Stimulated activated CD4-positive, alpha-beta T cell treated with anti-CD3 and anti-CD28 coated beads, Interleukin-1b, Interleukin-23, amount 100 ng/mL, for 1 hour (primary cell): Measurements from ENCODE around the gene NAA11.

Source experiments
- DNase-seq, 2 donors: peaks; one replicate each; pipeline ENCODE4 v3.0.0-alpha.2; 2020; ENCODE audit warnings: low read depth in 2 of 2

The NAA11 gene

GRCh38 chr4:79325864-79326328 lies at the start of gene NAA11:
TSS of gene NAA11 (minus strand) at chr4:79326061. CDS start at chr4:79325877, 184 bp downstream.
- DNase-seq: no peak

DNA sequence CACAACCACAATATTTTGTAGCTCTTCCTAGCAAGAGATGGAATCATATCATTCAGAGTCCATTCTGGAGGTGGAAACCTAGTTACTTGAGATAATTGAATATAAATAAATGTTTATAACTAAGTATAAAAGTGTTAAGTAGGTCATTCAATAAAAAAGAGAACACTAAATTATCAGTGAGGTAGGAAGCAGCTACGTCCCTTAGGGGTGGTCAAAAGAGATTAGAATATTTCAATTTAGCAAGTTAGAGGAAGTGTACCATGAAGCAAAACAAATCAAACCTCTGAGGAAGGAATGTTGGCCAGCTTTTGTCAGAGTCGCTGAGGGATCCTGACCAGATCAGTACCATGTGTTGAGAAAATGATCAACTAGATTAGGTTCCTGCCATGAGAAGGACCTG lies 44.2 kb upstream of the NAA11 start:
- no peak for DNase-seq

DNA sequence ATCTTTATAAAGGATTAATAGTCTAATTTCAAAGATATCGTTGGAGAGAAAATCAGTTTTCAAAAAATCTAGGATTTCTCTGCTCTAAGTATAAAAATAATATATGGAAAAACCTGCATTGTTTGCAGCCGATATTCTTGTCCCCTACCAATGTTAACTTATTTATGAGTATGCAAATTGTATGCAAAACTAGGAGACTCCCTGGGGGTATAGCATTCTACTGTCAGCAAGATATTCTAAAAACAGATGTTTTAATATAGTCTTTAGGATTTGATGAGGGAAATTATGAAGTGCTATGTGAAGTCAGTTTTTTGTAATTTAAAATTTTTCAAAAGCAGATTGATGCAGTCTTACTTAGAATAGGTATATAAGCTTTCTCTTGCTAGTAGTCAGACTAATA lies 41.2 kb upstream of the NAA11 start:
- no peak for DNase-seq

- DNase-seq: no peak
Measured at GRCh38 chr4:79366422-79366821, 40.6 kb upstream of the NAA11 start.

GRCh38 chr4:79364061-79364460 lies 38.2 kb upstream of the NAA11 start:
- no peak for DNase-seq

DNA sequence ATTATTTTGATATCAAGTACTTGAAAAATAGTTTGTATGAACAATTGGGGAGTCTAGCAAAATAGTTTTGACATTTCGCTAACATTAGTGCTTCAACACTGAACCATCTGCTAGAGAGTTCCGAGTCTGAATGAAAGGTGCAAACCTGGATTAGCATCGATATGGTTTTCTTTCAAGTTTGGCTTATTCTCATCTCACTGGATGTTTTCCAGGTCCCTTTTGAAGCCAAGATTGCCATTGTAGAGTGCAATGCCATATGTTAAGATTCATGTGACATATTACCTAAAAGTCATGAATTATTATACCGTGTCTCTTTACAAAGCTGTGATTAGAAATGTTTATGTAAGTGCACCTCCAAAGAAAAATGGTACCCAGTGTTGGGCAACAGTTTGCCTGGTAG lies 36.8 kb upstream of the NAA11 start:
- DNase-seq: no peak

- DNase-seq: no peak
Measured at GRCh38 chr4:79360006-79360405, 34.1 kb upstream of the NAA11 start.

DNA sequence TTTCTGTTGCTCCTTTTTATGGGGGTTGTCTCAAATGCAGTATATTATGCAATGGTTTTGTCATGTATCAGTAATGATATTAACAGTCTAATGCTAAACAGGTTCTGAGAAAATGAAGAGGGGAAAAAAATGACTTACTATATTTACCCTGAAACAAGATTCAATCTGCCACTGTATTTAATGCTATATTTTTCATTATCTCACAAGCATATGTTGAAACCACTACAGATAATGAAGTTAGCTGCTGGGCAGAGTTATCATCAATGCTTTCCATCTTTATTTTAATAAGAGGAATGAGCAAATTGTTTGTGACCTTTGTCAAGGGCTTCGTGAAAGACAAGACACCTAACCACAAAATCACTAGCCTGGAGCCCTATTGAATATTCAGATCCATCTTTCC lies 32.6 kb upstream of the NAA11 start:
- DNase-seq: no peak

GRCh38 chr4:79357365-79357764 lies 31.5 kb upstream of the NAA11 start:
- no peak for DNase-seq

- DNase-seq: no peak
Measured at GRCh38 chr4:79353075-79353474, 27.2 kb upstream of the NAA11 start.

DNA sequence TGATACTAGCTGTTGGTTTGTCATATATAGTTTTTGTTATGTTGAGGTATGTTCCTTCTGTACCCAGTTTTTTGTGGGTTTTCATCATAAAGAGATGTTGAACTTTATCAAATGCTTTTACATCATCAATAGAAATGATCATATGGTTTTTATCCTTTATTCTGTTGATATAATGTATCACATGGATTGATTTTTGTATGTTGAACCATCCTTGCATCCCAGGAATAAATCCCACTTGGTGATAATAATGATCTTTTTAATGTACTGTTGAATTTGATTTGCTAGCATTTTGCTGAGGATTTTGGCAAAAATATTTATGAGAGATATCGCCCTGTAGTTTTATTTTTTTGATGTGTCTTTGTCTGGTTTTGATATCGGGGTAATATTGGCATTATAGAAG lies 22.5 kb upstream of the NAA11 start:
- DNase-seq: no peak

DNA sequence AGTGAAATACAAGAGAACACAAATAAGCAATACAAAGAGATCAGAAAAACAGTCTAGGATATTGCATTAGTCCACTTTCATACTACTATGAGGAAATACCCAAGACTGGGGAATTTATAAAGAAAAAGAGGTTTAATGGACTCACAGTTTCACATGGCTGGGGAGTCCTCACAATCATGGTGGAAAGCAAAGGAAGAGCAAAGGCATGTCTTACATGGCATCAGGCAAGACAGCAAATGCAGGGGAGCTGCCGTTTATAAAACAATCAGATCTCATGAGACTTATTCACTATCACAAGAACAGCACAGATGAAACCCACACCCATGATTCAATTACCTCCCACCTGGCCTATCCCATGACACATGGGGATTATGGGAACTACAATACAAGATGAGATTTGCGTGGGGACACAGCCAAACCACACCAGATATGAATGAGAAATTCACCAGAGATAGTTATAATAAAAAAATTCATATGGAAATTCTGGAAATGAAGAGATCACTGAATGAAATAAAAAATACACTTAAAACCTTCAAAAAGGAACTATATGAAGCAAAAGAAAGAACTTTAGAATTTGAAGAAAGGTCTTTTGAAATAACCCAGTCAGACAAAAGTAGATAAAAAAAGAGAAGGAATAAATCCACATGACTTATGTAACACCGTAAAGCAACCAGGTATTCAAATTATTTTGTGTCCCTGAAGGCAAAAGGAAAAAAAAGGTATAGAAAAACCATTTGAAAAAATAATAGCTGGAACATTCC lies 16.2 kb upstream of the NAA11 start:
- DNase-seq: no peak

- no peak for DNase-seq
Measured at GRCh38 chr4:79340568-79340967, 14.7 kb upstream of the NAA11 start.

GRCh38 chr4:79338148-79338547 lies 12.3 kb upstream of the NAA11 start:
- no peak for DNase-seq

GRCh38 chr4:79334783-79335182 lies 8.9 kb upstream of the NAA11 start:
- no peak for DNase-seq

- no peak for DNase-seq
Measured at GRCh38 chr4:79334341-79334740, 8.5 kb upstream of the NAA11 start.

GRCh38 chr4:79331126-79331876 lies 5.4 kb upstream of the NAA11 start:
- DNase-seq: no peak

DNA sequence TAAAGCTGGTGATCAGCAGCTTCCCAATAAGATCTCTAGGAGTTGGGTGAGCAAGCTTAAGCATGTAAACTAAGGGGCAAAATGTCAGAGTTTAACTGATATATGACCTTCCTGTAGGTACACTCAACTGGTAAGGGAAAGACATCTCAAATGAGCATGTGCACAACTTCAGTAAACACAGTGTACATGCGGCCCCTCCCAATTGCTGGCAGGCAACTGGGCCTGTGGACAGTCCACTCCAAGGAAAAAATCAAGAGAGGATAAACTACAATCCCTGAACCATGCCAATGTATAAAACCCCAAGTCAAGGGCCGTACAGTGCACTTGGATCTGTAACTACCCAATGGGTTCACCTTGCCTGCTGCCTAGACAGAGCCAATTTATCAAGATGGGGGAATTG lies 4.9 kb upstream of the NAA11 start:
- DNase-seq: no peak

DNA sequence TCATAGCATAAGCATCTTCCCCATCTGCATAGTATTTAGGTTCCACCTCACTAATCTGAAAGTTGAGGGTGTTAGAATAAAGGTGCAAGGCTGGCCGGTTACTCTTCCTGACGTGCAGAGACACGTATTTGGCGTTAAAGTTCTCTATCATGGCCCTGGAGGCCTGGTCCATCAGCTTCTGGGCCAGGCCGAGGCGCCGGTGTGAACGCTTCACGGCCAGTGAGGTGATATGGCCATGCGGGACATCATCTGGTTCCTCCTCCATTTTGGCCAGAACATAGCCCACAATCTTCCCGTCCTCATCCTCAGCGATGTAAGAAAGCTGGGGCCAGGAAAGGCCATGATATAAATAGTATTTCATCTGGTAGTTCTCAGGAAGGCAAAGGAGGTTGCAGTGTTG lies 425 bp downstream of the NAA11 start:
- DNase-seq: no peak

GRCh38 chr4:79319975-79320374 lies 5.9 kb downstream of the NAA11 start:
- DNase-seq: no peak

GRCh38 chr4:79317711-79318110 lies 8.2 kb downstream of the NAA11 start:
- DNase-seq: no peak

DNA sequence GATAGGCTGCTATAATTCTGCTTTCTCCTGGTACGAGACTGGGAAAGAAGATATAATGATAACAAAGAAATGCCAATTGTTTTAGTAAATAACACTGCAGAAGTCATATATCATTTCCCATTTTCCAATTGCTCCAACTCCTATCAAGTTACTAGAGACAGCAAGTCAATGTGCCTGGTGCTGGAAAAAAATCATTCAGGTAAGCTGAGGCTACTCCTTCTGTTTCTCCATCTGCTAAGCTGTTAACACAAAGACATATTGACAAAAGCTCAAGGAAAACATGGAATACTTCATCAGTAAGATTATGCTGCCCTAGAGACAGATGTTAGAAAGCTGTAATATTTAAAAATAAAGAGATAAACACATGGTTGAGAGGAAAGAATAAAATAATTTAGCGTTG lies 10.0 kb downstream of the NAA11 start:
- DNase-seq: no peak

DNA sequence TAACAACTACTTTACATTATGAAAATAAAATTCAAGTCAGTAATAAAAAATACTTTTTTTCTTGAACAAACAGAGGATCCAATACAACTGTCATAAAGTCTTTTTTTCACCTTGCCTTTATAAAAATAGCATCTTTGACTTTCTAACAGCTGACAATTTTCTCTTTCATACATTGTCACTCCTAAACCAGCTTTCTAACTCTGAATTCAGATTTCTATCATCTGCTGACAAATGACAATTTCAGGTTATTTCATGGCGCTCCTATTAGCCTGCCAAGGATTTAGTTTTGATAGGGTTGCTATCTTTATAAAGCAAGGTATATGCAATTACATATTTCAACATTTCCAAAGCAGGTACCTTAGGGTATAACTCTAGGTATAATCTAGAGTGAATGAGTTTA lies 14.6 kb downstream of the NAA11 start:
- no peak for DNase-seq
